IgD-negative memory B cell (primary cell): Measurements from ENCODE around the gene GRIK3. TPM values are rescaled to one million over a fixed set of nuclear protein-coding genes. Genes with fewer than 3 reads are reported as not detected.

Source experiments
- H3K27ac Mint-ChIP-seq, 3 donors: one replicate each; pipeline ENCODE4 v1.8.0; 2020 to 2022; ENCODE audit warnings: mild to moderate bottlenecking in 3 of 3, mixed read lengths in 3 of 3, moderate library complexity in 1 of 3
- H3K27me3 Mint-ChIP-seq: one replicate; pipeline ENCODE4 v1.8.0; 2021; ENCODE audit warnings: mixed read lengths
- H3K36me3 Mint-ChIP-seq: one replicate; pipeline ENCODE4 v1.8.0; 2020; ENCODE audit warnings: mild to moderate bottlenecking, mixed read lengths
- H3K4me1 Mint-ChIP-seq, 3 donors: one replicate each; pipeline ENCODE4 v1.8.0; 2020 to 2022; ENCODE audit warnings: mixed read lengths in 3 of 3, mild to moderate bottlenecking in 1 of 3
- H3K4me3 Mint-ChIP-seq, 4 donors: one replicate each; pipeline ENCODE4 v1.8.0; 2020 to 2022; ENCODE audit warnings: mild to moderate bottlenecking in 4 of 4, mixed read lengths in 4 of 4, moderate library complexity in 3 of 4
- H3K9me3 Mint-ChIP-seq, 3 donors: one replicate each; pipeline ENCODE4 v1.8.0; 2020 to 2021; ENCODE audit warnings: mixed read lengths in 3 of 3, mild to moderate bottlenecking in 1 of 3
- polyA plus RNA-seq: library from polyadenylated mRNA; unstranded; fragments of 300-500 nt; fragmentation: Illumina TruSeq; gene quantifications from one replicate; pipeline ENCODE4 v1.2.3, GENCODE V29; 2021

GRIK3 gene
- polyA plus RNA-seq, 1 donor from 2014 or later, result 0.56 TPM

DNA sequence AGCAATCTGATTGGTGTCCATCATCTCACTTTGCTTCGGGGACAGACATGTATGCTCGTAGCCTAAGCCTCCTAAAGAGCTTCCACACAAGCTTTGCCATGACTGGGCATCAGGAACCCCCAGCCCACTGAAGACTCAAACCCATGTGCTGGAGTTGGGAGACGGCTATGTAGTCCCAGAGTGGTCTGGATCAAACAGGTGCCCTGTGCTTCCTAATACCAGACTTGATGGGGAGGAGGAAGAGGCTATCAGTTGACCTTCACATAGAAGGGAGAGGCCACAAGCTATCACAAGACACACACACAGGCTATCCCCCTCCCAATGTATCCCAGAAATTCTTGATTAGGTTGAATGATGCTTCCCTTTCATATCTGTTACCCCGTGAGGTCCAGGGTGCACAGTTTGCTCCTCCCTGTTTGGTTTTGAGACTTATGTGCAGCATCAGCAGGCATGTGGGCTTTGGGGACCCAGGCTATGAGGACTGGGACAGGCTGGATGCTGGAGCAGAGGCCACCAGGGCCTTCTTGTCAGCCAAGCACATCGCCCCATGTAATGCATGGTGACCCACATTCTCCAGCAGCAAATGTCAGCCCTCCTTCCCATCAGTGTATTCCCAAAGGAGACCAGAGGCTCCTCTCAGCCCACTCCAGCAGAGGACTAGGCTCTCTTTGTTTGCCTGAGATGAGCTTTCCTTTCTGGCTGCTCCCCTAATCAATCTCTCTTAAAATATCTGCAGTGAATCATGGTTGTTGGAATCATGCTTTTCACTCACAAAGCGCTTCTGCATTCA is 159.8 kb downstream of the GRIK3 start:
- no peaks in the 10 kb centered on the region for H3K36me3 Mint-ChIP-seq
- no peak overlapping the region for H3K4me3 Mint-ChIP-seq
- peaks cover 0 to 1% (median 0%) of the 10 kb centered on the region in 3 donors for H3K4me1 Mint-ChIP-seq
- H3K27me3 Mint-ChIP-seq, result peaks cover 17% of the 10 kb centered on the region
- no peak overlapping the region for H3K27ac Mint-ChIP-seq
- no peaks in the 10 kb centered on the region for H3K9me3 Mint-ChIP-seq

DNA sequence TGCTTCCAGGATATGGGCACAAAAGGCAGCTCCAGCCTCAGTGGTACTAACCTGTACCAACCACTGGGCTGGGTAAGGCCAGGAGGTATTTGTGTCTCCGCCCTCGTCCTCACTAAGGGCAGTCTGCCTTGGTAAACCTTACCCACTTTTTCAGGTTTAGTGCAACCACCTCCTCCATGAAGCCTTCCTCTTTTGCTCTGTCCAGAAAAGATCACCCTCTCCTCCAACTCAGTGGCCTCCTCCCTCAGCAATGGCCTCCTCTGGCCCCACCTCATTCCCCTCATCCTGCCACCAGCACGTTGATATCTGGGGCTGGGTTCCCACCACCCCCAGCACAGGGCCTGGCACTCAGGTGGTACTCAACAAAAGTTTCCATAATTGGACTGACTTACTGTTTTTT is 161.5 kb downstream of the GRIK3 start:
- Mint-ChIP-seq H3K27me3 (peaks cover 11% of the 10 kb centered on the region), H3K27ac (peak overlapping the region in 2 of 3 donors; percentile 59 to 61), H3K9me3 (no peaks in the 10 kb centered on the region), H3K36me3 (no peaks in the 10 kb centered on the region), H3K4me3 (no peak overlapping the region), H3K4me1 (peaks cover 0 to 1% (median 0%) of the 10 kb centered on the region in 3 donors)

GRCh38 chr1:36872126-36872754 is 162.1 kb downstream of the GRIK3 start:
- H3K27me3 Mint-ChIP-seq, result peaks cover 5% of the 10 kb centered on the region
- H3K36me3 Mint-ChIP-seq, result no peaks in the 10 kb centered on the region
- no peak overlapping the region for H3K27ac Mint-ChIP-seq
- no peaks in the 10 kb centered on the region for H3K9me3 Mint-ChIP-seq
- no peak overlapping the region for H3K4me3 Mint-ChIP-seq
- peaks cover 0 to 1% (median 0%) of the 10 kb centered on the region in 3 donors for H3K4me1 Mint-ChIP-seq

DNA sequence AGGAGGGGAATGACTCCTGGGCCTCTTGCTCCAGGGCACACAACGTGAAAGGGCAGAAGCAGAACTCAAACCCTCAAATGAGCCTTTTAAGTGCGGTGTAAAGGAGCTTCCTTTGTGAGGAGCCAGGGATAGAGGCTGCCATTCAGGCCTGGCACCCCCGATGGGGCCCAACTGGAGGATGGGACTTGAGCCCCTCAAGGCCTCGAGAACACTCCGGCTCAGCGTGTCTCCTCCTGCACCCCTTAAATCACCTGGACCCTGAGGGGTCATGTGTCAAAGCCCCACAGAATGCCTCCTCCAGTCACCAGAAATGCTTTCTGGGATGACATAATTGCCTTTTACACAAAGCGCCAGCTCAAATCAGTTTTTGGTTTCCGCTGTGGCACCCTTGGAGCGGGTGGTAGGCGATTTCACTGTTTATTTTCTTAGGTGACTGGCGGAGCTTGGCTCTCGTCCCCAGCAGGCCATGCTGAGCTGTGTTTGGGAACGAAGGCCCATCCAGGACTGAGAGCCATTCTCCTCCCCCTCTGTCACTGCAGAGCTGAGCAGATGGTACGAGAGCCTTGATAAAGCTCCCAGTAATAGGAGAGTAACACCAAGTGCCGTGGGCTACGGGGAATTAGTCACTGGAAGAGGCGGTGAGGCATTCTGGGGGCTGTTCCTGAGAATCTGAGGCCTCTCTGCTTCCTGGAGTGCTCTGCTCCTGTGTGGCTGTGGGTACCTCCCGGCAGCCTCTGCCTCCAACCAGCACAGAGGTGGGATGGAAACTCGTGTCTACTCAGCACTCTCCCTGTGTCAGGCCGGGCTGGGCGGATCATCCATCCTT is 163.0 kb downstream of the GRIK3 start:
- Mint-ChIP-seq H3K4me1 (peaks cover 0 to 1% (median 0%) of the 10 kb centered on the region in 3 donors), H3K36me3 (no peaks in the 10 kb centered on the region), H3K27ac (no peak overlapping the region), H3K4me3 (no peak overlapping the region), H3K27me3 (peaks cover 4% of the 10 kb centered on the region), H3K9me3 (no peaks in the 10 kb centered on the region)

DNA sequence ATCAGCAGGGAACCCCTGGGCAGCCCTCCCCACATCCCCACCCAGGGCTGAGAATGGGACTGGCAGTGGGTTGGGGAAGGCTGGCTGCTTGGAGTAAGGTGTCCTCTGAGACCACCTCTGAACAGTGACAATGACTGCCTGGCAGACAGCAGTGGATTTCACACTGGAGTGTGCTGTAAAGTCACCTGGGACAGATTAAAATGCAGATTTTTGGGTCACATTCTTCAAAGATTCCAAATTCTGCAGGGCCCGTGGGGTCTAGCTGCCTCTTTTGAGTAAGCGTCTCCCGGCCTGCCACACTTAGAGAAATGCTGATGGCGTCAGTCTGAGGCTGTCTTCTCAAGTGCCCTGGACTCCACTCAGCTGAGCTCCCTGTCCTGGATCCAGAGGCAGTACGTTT is 164.5 kb downstream of the GRIK3 start:
- no peaks in the 10 kb centered on the region for H3K36me3 Mint-ChIP-seq
- H3K9me3 Mint-ChIP-seq, result no peaks in the 10 kb centered on the region
- H3K4me3 Mint-ChIP-seq, result no peak overlapping the region
- H3K27ac Mint-ChIP-seq, result no peak overlapping the region
- peaks cover 0 to 1% (median 0%) of the 10 kb centered on the region in 3 donors for H3K4me1 Mint-ChIP-seq
- H3K27me3 Mint-ChIP-seq, result peaks cover 4% of the 10 kb centered on the region

GRCh38 chr1:36869054-36869453 is 165.3 kb downstream of the GRIK3 start:
- peaks cover 1% of the 10 kb centered on the region for H3K27me3 Mint-ChIP-seq

DNA sequence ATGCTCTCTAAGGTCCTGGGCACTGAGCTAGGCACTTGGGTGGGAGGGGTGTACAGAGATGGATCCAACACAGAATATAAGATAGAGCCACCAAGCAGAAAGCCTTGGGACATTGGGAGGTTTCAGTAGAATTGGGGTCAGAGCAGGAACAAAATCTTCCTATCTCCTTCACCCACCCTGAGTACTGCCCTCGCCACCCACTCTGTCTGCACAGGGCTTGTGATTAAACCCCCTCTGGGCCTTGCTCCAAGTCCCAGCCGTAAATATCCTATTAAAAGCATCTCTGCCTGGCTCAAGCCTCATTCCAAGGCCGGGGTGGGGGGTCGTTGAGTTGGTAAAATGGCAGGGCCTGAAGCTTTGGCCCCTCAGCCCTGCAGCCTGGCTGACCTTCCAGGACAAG is 166.7 kb downstream of the GRIK3 start:
- Mint-ChIP-seq H3K36me3 (no peaks in the 10 kb centered on the region), H3K9me3 (no peaks in the 10 kb centered on the region), H3K27ac (no peak overlapping the region), H3K4me1 (peaks cover 0 to 1% (median 0%) of the 10 kb centered on the region in 3 donors), H3K27me3 (peaks cover 8% of the 10 kb centered on the region), H3K4me3 (no peak overlapping the region)

More at GRCh38 chr1:36869054-36869453, 165.3 kb downstream of the GRIK3 start:
- no peak overlapping the region for H3K4me3 Mint-ChIP-seq
- no peak overlapping the region for H3K27ac Mint-ChIP-seq
- H3K36me3 Mint-ChIP-seq, result no peaks in the 10 kb centered on the region
- H3K4me1 Mint-ChIP-seq, result peaks cover 0 to 1% (median 0%) of the 10 kb centered on the region in 3 donors
- no peaks in the 10 kb centered on the region for H3K9me3 Mint-ChIP-seq

- H3K27me3 Mint-ChIP-seq, result peaks cover 8% of the 10 kb centered on the region
- H3K4me3 Mint-ChIP-seq, result no peak overlapping the region
- no peaks in the 10 kb centered on the region for H3K36me3 Mint-ChIP-seq
- H3K9me3 Mint-ChIP-seq, result no peaks in the 10 kb centered on the region
- H3K27ac Mint-ChIP-seq, result no peak overlapping the region
- H3K4me1 Mint-ChIP-seq, result peaks cover 0 to 1% (median 0%) of the 10 kb centered on the region in 3 donors
Observed at GRCh38 chr1:36866169-36866814, 168.0 kb downstream of the GRIK3 start.

DNA sequence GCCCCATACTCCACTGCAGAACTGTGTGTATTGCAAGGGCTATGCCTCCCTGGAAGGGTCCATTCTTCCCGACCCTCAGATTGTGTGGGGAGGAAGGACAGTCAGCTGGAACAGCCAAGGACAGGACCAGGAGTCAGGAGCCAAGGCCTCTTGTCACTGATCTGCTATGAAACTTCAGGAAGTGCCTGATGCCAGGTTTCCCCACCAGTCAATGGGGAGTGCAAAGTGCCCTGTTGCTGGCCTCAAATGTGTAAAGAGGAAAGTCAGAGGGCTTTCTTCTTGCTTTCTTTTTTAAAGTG is 168.8 kb downstream of the GRIK3 start:
- Mint-ChIP-seq H3K36me3 (no peaks in the 10 kb centered on the region), H3K4me3 (no peak overlapping the region), H3K27ac (no peak overlapping the region), H3K9me3 (no peaks in the 10 kb centered on the region), H3K27me3 (peaks cover 8% of the 10 kb centered on the region), H3K4me1 (peaks cover 0 to 1% (median 0%) of the 10 kb centered on the region in 3 donors)

- Mint-ChIP-seq H3K4me3 (no peak overlapping the region), H3K9me3 (no peaks in the 10 kb centered on the region), H3K36me3 (no peaks in the 10 kb centered on the region), H3K4me1 (peaks cover 0 to 1% (median 0%) of the 10 kb centered on the region in 3 donors), H3K27ac (peak overlapping the region in 1 of 3 donors; percentile 57), H3K27me3 (peaks cover 8% of the 10 kb centered on the region)
Observed at GRCh38 chr1:36864823-36865601, 169.3 kb downstream of the GRIK3 start.

DNA sequence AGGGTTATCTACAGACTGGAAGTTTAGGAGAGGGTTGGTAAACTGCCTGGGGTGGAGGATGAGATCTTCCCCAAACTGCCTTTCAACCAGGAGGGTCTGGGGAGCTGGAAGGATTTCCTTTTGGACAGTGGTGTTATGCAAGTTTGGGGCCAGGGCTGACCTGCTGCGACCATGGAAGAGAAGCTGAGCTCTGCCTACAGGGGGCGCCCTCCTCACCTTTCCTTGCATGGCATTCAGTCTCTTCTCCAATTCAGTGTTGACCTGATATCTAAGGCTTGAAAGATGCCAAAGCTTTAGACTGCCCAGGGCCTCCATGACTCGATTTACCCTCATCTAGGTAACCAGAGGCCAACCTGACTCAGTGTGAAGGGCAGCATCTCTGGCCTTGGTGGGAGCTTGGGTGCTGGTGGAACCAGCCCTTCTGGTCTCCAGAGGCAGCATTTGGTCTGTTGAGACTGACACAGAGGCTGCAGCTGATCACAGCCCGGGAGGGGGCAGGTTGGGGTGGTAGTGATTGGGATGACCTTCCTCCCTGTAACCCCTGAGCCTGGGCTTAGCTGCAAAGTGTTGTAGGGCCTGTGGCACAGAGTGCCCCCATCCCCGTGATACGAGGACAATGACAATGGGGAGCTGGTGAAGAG is 170.0 kb downstream of the GRIK3 start:
- Mint-ChIP-seq H3K36me3 (no peaks in the 10 kb centered on the region), H3K27me3 (peaks cover 10% of the 10 kb centered on the region), H3K27ac (peak overlapping the region in 1 of 3 donors; percentile 57), H3K9me3 (no peaks in the 10 kb centered on the region), H3K4me3 (no peak overlapping the region), H3K4me1 (peaks cover 0 to 1% (median 0%) of the 10 kb centered on the region in 3 donors)

DNA sequence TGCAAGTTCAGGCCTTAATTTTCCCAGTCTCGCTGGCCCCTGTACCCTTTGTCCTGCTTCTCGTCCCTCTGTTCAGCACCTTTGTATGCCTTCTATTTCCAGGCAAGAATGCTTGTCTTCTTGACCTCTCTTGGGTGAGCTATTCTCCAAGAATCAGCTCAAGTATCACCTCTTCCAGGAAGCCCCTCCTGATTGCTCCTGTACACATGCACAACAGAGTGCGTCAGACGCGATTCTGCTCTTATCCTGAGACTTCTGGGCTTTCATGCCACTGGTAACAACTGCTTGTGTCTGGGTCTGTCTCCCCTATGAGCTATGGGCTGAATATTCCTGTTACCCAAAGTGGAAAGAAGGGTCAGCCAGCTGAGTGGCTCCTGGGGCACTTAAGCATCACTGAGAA is 170.8 kb downstream of the GRIK3 start:
- Mint-ChIP-seq H3K27me3 (peaks cover 10% of the 10 kb centered on the region), H3K4me1 (peaks cover 0 to 1% (median 0%) of the 10 kb centered on the region in 3 donors), H3K36me3 (no peaks in the 10 kb centered on the region), H3K4me3 (no peak overlapping the region), H3K27ac (no peak overlapping the region), H3K9me3 (no peaks in the 10 kb centered on the region)

GRCh38 chr1:36863061-36863460 is 171.3 kb downstream of the GRIK3 start:
- no peak overlapping the region for H3K27ac Mint-ChIP-seq
- peaks cover 0 to under 1% (median 0%) of the 10 kb centered on the region in 3 donors for H3K9me3 Mint-ChIP-seq
- H3K27me3 Mint-ChIP-seq, result peaks cover 10% of the 10 kb centered on the region

GRCh38 chr1:36861375-36861774 is 172.9 kb downstream of the GRIK3 start:
- no peaks in the 10 kb centered on the region for H3K36me3 Mint-ChIP-seq
- no peak overlapping the region for H3K27ac Mint-ChIP-seq
- H3K27me3 Mint-ChIP-seq, result peaks cover 14% of the 10 kb centered on the region
- no peak overlapping the region for H3K4me3 Mint-ChIP-seq
- H3K9me3 Mint-ChIP-seq, result peaks cover 0 to 1% (median 0%) of the 10 kb centered on the region in 3 donors
- peaks cover 0 to 1% (median 0%) of the 10 kb centered on the region in 3 donors for H3K4me1 Mint-ChIP-seq

More at GRCh38 chr1:36863061-36863460, 171.3 kb downstream of the GRIK3 start:
- Mint-ChIP-seq H3K4me3 (no peak overlapping the region), H3K4me1 (peaks cover 0 to 1% (median 0%) of the 10 kb centered on the region in 3 donors), H3K36me3 (no peaks in the 10 kb centered on the region)
